Uterus (tissue), 4 donors: ENCODE measurements around the gene CDKN1C. TPM values are rescaled to one million over a fixed set of nuclear protein-coding genes. Genes with fewer than 3 reads are reported as not detected.

Source experiments
- DNase-seq, 2 donors: peaks; one replicate each; pipeline ENCODE4 v3.0.0-alpha.2; 2019 to 2020
- H3K27ac ChIP-seq, 2 donors: fragments of 200-600 bp; sonication (generic); 1 replicate in 1 of 2; 2 replicates in 1 of 2; pipeline ENCODE4 v1.5.1; 2016 to 2018
- H3K27me3 ChIP-seq, 2 donors: fragments of 200-600 bp; sonication (generic); one replicate each; pipeline ENCODE4 v1.5.1; 2018 to 2019; ENCODE audit warnings: control low read depth in 1 of 2
- H3K36me3 ChIP-seq, 2 donors: fragments of 200-600 bp; sonication (generic); one replicate each; pipeline ENCODE4 v1.5.1; 2019; ENCODE audit warnings: control low read depth in 1 of 2
- H3K4me1 ChIP-seq, 2 donors: fragments of 200-600 bp; sonication (generic); one replicate each; pipeline ENCODE4 v1.5.1; 2018 to 2019; ENCODE audit warnings: control low read depth in 1 of 2
- H3K4me3 ChIP-seq, 2 donors: fragments of 200-600 bp; sonication (generic); 1 replicate in 1 of 2; 2 replicates in 1 of 2; pipeline ENCODE4 v1.5.1; 2018 to 2019; ENCODE audit warnings: mild to moderate bottlenecking in 1 of 2
- H3K9me3 ChIP-seq, 2 donors: fragments of 200-600 bp; sonication (generic); one replicate each; pipeline ENCODE4 v1.5.1; 2019; ENCODE audit warnings: control low read depth in 1 of 2
- POLR2A ChIP-seq, 2 donors: fragments of 450-650 bp; IDR thresholded peaks; one replicate each; pipeline ENCODE4 v1.6.1; 2016; ENCODE audit warnings: antibody characterized with exemption in 2 of 2, mild to moderate bottlenecking in 1 of 2, moderate library complexity in 1 of 2
- intact Hi-C: fragments of 100-400 bp; cut with DNase I; formaldehyde crosslinking; loops from one replicate; pipeline ENCODE4 v1.15.1; 2023; ENCODE audit warnings: low total_unique reads
- total RNA-seq, 4 donors: library from RNA; depleted of rRNA in 3 of 4; stranded (reverse); fragments of >200 nt in 3 of 4; gene quantifications; one replicate each; pipeline versions ENCODE4 v1.1.0 to v1.2.4, GENCODE V29; 2014 to 2023
- TF ChIP-seq, protein P1 (sequence below), 4 experiments: fragments of 200-600 bp in 2 of 4; fragments of 450-650 bp in 2 of 4; sonication (generic) in 2 of 4; IDR thresholded peaks; one replicate each; pipeline ENCODE4 v1.5.1; 2016 to 2019; ENCODE audit warnings: antibody characterized with exemption in 4 of 4, mild to moderate bottlenecking in 2 of 4, moderate library complexity in 1 of 4
- donor health status: DM: yes; HTN: yes; CAD: no.

Gene CDKN1C
- total RNA-seq, 4 donors from 2014 or later = 42.0 to 213 (median 71.7) TPM

DNA sequence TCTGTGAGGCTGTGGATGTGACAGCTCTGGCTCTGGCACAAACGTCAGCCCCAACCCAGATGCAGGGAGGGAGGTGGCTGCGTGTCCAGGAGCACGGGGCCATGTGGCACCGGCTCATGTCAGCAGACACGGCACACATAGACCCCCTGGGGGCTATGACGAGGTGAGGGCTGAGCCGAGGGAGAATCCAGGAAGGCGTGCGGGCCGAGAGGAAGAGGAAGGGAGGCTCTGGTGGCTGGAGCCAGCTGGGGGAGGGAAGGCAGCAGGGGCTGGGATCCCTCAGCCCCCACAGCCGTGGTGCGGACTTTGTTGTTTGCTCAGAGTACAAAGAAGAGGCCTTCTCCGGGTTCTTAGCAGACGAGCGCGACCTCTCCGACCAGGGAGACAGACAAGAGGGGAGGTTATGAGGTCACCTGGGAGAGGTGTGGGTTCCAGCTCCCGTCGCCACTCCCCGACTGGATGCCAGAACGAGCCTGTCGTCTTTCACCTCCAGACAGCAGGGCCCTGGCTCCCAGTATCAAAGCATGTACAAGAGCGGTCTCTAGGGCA, 46.1 kb downstream of the CDKN1C start:
- H3K4me3 ChIP-seq = no peak overlapping the region
- intact Hi-C loops = no loop called here

DNA sequence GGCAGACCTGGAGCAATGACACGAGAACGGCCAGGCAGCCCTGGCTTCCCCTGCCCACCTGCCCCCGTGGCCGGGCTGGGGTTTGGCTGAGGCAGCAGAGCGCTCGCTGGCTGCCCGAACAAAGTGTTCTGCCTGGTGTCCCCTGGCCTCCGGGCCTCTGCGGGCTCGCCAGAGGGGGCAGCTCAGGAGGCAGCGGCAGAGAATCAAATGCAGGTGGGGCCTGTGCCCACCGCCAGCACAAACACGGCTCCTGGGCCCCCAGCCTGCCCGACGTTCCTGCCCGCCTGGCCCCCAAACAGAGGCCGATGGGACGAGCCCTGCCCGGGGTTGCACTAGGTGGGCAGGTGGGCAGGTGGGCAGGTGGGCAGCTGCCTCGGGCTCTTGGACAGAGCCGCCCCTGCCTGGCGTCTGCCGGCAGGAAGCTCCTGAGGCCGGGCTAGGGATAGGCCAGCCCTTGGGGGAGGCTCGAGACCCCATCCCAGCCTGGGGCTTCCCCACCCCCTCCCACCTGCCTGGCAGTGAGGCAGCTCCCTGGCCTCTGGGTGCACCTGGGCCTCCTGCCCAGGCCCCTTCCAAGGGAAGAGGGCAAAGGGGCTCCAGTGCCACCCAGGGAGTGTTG, 46.8 kb downstream of the CDKN1C start:
- Histone ChIP-seq H3K27ac (no peak overlapping the region), H3K27me3 (no peaks in the 10 kb centered on the region), H3K9me3 (no peaks in the 10 kb centered on the region), H3K4me1 (peaks cover 0 to 5% of the 10 kb centered on the region in 2 donors), H3K4me3 (no peak overlapping the region), H3K36me3 (no peaks in the 10 kb centered on the region)
- intact Hi-C loops = no loop called here
- TF ChIP-seq, protein P1, sequence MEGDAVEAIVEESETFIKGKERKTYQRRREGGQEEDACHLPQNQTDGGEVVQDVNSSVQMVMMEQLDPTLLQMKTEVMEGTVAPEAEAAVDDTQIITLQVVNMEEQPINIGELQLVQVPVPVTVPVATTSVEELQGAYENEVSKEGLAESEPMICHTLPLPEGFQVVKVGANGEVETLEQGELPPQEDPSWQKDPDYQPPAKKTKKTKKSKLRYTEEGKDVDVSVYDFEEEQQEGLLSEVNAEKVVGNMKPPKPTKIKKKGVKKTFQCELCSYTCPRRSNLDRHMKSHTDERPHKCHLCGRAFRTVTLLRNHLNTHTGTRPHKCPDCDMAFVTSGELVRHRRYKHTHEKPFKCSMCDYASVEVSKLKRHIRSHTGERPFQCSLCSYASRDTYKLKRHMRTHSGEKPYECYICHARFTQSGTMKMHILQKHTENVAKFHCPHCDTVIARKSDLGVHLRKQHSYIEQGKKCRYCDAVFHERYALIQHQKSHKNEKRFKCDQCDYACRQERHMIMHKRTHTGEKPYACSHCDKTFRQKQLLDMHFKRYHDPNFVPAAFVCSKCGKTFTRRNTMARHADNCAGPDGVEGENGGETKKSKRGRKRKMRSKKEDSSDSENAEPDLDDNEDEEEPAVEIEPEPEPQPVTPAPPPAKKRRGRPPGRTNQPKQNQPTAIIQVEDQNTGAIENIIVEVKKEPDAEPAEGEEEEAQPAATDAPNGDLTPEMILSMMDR (IDR thresholded peaks at IDR 0.05) = no peak
- TF ChIP-seq POLR2A (IDR thresholded peaks at IDR 0.05) = no peak
- DNase-seq = no peak

More for the DNA sequence above, 46.1 kb downstream of the CDKN1C start:
- DNase-seq = no peak
- no peaks in the 10 kb centered on the region for H3K36me3 ChIP-seq
- TF ChIP-seq POLR2A (IDR thresholded peaks at IDR 0.05) = no peak
- TF ChIP-seq, protein P1 (IDR thresholded peaks at IDR 0.05) = no peak
- H3K27ac ChIP-seq = no peak overlapping the region
- no peaks in the 10 kb centered on the region for H3K9me3 ChIP-seq
- H3K27me3 ChIP-seq = no peaks in the 10 kb centered on the region
- H3K4me1 ChIP-seq = peaks cover 0 to 5% of the 10 kb centered on the region in 2 donors

DNA sequence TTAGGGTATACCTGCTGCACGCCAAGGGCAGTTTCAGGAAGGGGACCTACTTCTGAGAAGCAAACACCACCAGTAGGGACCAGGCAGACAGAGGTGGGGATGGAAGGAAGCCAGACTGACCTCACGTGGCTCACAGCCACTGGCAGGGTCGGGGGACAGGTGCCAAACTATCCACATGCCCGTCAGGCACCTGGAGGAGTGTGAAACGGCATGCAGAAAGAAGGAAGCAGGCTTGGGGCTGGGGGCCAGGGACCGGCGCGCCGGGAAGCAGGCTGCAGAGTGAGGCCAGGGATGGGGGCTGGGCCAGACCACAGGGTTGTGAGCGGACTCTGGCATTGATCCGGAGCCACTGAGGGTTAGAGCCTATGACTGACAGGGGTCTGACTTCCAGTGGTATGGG, 47.5 kb downstream of the CDKN1C start:
- Histone ChIP-seq H3K27me3 (no peaks in the 10 kb centered on the region), H3K4me1 (peaks cover 0 to 5% of the 10 kb centered on the region in 2 donors), H3K9me3 (no peaks in the 10 kb centered on the region), H3K27ac (no peak overlapping the region), H3K4me3 (no peak overlapping the region), H3K36me3 (no peaks in the 10 kb centered on the region)
- intact Hi-C loops = no loop called here
- no peak for TF ChIP-seq POLR2A (IDR thresholded peaks at IDR 0.05)
- TF ChIP-seq, protein P1 (IDR thresholded peaks at IDR 0.05) = no peak
- no peak for DNase-seq

DNA sequence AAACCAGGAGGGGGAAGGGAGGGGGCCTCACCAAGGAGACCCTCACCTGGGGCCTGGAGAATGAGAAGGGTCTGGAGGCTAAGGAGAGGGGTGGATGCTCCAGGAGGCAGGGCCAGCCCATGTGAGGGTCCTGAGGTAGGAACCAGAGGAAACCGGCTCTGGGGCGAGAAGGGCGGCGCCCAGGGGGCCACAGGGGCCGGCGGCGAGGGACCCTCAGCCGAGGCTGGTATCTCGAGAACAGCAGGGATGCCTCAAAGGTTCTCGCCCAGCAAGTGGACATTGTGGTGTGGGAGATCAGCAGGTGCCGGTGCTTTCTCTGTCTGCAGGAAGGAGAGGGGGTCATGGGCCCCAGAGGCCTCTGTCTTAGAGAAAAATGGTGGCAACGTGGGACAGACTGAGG, 47.9 kb downstream of the CDKN1C start:
- Histone ChIP-seq H3K4me3 (no peak overlapping the region), H3K27me3 (no peaks in the 10 kb centered on the region), H3K27ac (no peak overlapping the region), H3K4me1 (peaks cover 0 to 5% of the 10 kb centered on the region in 2 donors), H3K9me3 (no peaks in the 10 kb centered on the region), H3K36me3 (no peaks in the 10 kb centered on the region)
- DNase-seq = no peak
- no peak for TF ChIP-seq POLR2A (IDR thresholded peaks at IDR 0.05)
- intact Hi-C loops = no loop called here

DNA sequence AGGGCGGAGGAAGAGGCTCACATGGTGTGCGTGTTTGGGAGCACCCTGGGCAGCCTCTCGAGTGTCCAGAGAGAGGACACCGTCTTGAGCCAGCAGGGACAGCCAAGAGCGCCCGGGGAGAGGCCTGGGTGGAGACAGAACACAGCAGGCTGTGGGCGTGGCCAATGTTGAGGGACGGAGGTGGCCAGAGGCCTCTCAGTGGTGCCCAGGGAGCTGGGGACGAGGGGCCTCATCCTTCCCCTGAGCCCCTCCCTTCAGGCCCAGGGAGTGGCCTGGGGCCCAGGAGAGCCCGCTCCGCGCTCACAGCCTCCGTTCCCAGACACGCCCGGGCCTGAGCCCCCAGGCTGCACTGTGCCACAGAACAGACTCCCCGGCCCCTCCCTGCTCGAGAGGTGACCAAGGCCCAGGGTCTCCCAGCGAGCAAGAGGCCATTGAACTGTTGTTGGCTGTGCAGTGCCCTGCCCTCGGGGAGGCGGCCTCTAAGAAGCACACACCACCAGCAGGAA, 48.4 kb downstream of the CDKN1C start:
- H3K4me3 ChIP-seq = no peak overlapping the region
- intact Hi-C loops = no loop called here
- no peaks in the 10 kb centered on the region for H3K9me3 ChIP-seq
- no peaks in the 10 kb centered on the region for H3K27me3 ChIP-seq
- H3K36me3 ChIP-seq = no peaks in the 10 kb centered on the region
- H3K27ac ChIP-seq = no peak overlapping the region
- TF ChIP-seq, protein P1 (IDR thresholded peaks at IDR 0.05) = peak in 2 of 4 experiments; percentile 6 to 44
- no peak for TF ChIP-seq POLR2A (IDR thresholded peaks at IDR 0.05)
- peaks cover 0 to 5% of the 10 kb centered on the region in 2 donors for H3K4me1 ChIP-seq
- peak; percentile 61 to 72 for DNase-seq
